Stimulated activated CD8-positive, alpha-beta memory T cell treated with anti-CD3 and anti-CD28 coated beads, Interleukin-4, amount 100 ng/mL, for 4 hours (primary cell): ENCODE results near the gene CADM4.
A peak's percentile ranks its signal among the peaks of the same experiment; 100 is the strongest.
"Not testable (repeated sequence)": the region's sequence is repeated elsewhere in the genome, so short reads cannot be mapped to it uniquely, and the experiment has no call there.

ENCODE experiments used
- DNase-seq, 2 donors: peaks; one replicate each; pipeline ENCODE4 v3.0.0-alpha.2; 2020; ENCODE audit warnings: low read depth in 2 of 2, low spot score in 1 of 2

CADM4 gene

DNA sequence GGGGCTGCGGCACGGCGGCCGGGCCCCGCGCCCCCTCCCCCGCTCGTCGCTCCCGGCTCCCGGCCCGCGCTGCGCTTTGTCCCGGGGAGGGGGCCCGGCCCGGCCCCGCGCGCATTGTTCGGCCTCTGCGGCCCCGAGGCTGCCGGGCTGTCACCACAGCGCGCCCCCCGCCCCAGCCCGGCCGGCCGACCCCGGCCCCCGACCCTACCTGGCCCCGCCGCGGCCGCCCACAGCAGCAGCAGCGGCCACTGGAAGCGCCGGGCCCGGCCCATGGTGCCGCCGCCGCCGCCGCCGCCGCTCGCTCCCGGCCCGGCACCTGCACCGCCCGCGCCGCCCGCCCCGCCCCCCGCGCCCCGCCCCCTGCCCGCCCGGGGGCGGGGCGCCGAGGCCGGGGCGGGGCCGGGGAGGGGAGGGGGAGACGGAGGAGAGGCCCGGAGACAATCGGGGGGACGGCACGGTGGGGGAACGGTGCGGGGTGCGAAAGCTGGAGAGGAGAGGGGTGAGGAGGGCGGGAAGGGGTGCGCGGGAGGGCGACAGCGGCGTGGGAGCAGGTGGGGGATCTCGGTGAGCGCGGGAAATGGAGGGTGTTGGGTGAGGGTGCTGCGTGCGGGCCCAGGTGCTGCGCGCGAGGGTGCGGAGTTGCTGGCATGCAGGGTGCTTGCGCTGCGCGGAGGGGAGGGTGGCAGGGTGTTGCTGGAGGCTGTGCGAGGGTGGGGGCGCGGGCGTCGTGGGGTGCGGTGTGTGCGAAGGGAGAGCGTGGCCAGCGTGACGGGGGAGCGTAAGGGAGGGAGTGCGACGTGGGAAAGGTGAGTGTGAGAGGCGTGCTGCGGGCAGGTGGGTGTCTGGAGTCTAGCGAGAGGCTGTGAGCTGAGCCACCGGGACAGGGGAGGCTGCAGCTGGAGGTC is at the start of gene CADM4:
Gene CADM4, minus strand, starts transcription at position 332 of the 905 bp plus-strand sequence. Its CDS starts 60 bp downstream, at position 272.
- DNase-seq, result peak in 1 of 2 donors; percentile 34

- no peak for DNase-seq
Measured at GRCh38 chr19:43688059-43688701, 48.5 kb upstream of the CADM4 start.

DNA sequence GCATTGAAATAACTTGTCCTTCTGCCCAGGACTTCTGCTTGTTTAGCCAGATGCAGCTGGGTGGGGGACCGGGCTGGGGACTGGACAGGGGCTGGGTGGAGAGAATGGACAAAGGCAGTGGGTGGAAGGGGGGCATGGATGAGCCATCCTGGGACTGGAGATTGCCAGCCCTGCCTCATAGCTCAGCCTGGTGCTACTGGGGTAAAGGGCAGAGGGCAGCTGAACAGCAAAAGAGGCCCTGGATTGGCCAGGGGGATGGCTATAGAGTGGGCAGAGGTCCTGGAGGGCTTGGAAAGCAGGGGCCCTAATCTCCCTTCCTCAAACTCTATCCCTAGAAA is 48.0 kb upstream of the CADM4 start:
- DNase-seq, result no peak

DNA sequence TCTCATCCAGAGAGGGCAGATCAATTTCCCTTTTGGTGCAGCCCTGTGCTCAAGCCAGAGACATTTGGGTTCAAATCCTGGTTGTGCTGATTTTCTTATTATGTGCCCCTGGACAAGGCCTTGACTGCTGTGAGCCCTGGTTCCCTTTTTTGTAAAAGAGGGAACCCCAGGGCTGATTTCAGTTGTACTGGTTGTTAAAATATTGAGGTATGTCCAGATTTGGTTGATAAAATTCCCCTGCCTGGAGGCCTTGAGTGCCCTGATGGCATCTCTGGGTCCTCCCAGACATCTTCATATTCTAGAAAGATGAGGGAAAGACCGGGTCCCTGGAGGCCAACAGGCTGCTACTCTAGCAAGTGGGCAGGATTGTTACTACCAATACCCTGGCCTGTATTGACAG is 44.7 kb upstream of the CADM4 start:
- DNase-seq, result no peak

DNA sequence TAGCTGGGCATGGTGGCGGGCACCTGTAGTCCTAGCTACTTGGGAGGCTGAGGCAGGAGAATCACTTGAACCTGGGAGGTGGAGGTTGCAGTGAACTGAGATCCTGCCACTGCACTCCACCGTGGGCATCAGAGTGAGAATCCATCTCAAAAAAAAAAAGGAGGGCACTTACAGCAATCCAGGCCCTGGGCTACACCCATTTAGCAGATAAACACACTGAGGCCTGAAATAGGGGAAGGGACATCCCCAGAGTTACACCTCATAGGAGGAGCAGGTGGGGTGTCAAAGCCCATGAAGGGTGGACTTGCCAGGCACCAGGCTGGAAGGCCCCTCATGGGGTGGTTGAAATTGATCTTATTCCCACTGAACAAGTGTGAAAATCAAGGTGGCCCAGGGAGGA is 44.3 kb upstream of the CADM4 start:
- no peak for DNase-seq

DNA sequence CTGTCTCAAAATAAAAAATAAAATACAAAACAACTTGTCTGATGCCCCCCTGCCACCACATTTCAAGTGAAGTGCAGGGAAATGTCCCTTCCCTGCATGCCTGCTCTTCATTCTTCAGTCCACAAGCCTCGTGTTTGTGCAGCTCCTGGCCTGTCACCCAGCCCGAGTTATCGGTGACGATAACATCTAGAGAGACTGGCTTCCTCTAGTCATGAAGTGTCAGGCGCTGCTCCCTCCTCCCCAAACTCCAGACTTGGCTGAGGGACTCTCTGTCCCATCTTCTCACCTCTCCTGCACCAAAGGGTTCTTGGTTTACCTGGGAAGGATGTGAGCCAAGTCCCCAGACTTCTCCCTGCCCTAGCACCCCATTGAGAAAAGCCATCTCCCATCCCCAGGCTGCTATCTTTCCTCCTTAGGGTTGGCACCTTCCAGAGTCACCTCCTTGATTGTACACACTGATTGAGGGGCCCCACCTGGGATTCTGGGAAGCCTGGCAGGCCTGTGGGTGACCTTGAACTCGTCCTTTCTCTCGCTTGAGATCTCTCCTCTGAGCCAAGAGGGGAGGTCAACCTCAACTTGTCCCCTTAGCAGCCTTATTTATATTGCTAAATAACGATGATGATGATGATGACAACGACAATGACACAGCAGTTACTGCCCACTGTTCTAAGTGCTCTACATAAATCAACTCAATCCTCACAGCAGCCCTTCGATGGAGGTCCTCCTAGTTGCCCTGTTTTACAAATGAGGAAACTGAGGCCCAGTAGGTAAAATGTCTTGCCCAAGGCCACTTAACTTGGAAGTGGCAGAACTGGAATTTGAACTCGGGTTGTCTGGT is 43.4 kb upstream of the CADM4 start:
- DNase-seq, result no peak

DNA sequence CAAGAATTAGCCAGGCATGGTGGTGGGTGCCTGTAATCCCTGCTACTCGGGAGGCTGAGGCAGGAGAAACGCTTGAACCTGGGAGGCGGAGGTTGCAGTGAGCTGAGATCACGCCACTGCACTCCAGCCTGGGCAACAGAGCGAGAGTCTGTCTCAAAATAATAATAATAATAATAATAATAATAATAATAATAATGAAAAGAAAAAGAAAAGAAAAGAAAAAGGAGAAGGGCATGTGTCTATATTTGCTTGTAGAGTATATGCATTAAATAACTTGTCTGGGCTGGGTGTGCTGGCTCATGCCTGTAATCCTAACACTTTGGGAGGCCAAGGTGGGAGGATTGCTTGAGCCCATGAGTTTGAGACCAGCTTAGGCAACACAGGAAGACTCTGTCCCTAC is 42.6 kb upstream of the CADM4 start:
- not testable (repeated sequence) for DNase-seq

- no peak for DNase-seq
Measured at GRCh38 chr19:43681821-43682220, 42.2 kb upstream of the CADM4 start.

GRCh38 chr19:43678512-43679261 is 39.0 kb upstream of the CADM4 start:
- DNase-seq, result no peak

- DNase-seq, result no peak
Measured at GRCh38 chr19:43675906-43676305, 36.3 kb upstream of the CADM4 start.

DNA sequence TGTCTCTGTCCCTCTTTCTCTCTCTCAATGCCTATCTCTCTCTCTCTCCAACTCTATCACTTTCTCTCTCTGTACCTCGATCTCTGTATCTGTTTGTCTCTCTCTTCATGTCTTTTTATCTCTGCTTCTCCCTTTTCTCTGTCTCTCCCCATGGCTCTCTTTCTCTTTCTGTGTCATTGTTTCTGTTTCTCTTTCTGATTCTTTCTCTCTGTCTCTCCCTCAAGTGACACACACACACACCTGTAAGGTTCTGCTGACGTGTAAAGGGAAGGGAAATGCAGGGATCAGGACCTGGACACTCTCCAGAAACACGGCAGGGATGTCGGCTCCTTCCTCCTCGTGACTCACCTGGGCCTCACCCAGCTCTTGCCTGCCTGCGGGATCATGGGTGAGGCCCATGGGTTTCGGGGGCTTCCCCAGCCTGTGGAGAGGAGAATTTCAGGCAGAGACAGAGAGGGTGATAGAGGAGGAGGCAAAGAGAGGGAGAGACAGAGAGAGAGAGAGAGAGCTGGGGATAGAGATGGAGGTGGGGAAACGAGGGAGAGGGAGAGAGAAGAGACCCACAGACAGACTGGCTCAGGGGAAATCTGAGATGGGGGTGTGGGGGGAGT is 35.7 kb upstream of the CADM4 start:
- no peak for DNase-seq

- DNase-seq, result no peak
Measured at GRCh38 chr19:43674596-43674995, 34.9 kb upstream of the CADM4 start.

GRCh38 chr19:43674183-43674582 is 34.5 kb upstream of the CADM4 start:
- DNase-seq, result no peak

GRCh38 chr19:43673637-43674036 is 34.0 kb upstream of the CADM4 start:
- DNase-seq, result no peak

- no peak for DNase-seq
Measured at GRCh38 chr19:43672061-43672679, 32.5 kb upstream of the CADM4 start.

DNA sequence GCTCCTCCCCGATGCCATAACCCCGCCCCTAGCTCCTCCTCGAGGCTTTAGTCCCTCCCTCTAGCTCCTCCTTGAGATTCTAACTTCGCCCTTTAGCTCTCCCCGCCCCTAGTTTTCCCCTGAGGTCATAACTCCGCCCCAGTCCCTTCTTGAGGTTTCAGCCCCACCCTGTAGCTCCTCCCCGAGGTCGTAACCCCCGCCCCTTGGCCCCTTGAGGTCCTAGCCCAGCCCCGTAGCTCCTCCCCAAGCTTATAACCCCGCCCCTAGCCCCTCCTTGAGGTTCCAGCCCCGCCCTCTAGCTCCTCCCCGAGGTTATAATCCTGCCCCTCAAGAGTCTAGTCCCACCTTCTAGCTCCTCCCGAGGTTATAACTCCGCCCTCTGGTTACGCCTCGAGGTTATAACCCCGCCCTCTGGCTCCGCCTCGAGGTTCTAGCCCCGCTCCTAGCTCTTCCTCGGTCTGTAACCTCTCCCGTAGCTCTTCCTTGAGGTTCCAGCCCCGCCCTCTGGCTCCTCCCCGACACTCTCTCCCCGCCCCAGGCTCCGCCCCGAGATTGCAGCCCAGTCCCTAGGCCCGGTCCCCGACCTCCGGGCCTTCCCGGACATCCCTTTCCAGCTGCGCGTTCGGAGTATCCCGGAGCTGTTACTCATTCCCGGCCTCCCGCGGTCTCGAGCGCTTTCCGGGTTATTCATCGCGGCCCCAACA is 28.9 kb upstream of the CADM4 start:
- DNase-seq, result peak; percentile 82 to 85

- DNase-seq, result no peak
Measured at GRCh38 chr19:43667876-43668405, 28.3 kb upstream of the CADM4 start.

- DNase-seq, result no peak
Measured at GRCh38 chr19:43667126-43667875, 27.7 kb upstream of the CADM4 start.

- no peak for DNase-seq
Measured at GRCh38 chr19:43664018-43664417, 24.4 kb upstream of the CADM4 start.
